ENCODE data around the gene VPS8.

DNA sequence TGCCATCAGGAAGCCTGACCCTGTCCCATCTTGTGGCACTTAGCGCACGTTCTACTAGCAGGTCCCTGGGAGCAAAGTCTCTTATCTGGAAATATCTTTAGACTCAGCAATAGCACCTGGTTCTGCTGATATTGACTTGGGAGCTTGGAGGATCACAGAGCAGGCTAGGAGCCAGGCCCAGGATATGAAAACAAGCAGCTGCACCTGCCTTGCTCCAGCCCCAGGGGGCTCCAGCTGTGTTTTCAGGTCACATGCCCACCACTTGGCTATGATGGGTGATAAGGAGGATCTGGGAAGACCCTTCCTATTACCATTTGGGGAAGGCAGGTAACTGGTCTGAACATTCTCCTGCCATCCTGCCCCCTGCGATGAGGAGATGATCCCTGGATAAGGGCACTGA is 253.1 kb downstream of the VPS8 start:
- no peak for TF ChIP-seq POLR2AphosphoS5 (IDR thresholded peaks at IDR 0.05; ENCODE audit: low read depth, low read length)
- TF ChIP-seq CTCF (IDR thresholded peaks at IDR 0.05): no peak
- no peak for TF ChIP-seq REST (IDR thresholded peaks at IDR 0.05; ENCODE audit: insufficient read depth in 1 of 2, low read depth in 2 of 2, low read length in 1 of 2)

All from Panc1 (cell line).